HepG2 (cell line): ENCODE results near the gene FTL. TPM values are rescaled to one million over a fixed set of nuclear protein-coding genes. Genes with fewer than 3 reads are reported as not detected.

Experiments
- ARHGAP35 ChIP-seq: sonication (generic); formaldehyde crosslinking; IDR thresholded peaks from 2 replicates; pipeline ENCODE4 v1.9.0; 2022; ENCODE audit warnings: mild to moderate bottlenecking, inconsistent platforms, moderate library complexity, missing genetic modification reagents, borderline replicate concordance
- ELF4 ChIP-seq: sonication (generic); formaldehyde crosslinking; IDR thresholded peaks from 2 replicates; pipeline ENCODE4 v1.5.0; 2020; ENCODE audit warnings: missing genetic modification reagents, mild to moderate bottlenecking, moderate library complexity, borderline replicate concordance
- FOXJ3 ChIP-seq: sonication (generic); formaldehyde crosslinking; IDR thresholded peaks from 2 replicates; pipeline ENCODE4 v1.4.0; 2020; ENCODE audit warnings: missing genetic modification reagents, mild to moderate bottlenecking, borderline replicate concordance
- JUND ChIP-seq: sonication (generic); formaldehyde crosslinking; IDR thresholded peaks from 2 replicates; pipeline ENCODE4 v1.8.0; 2022; ENCODE audit warnings: mild to moderate bottlenecking, missing genetic modification reagents
- KAT7 ChIP-seq: IDR thresholded peaks from 2 replicates; pipeline ENCODE4 v1.6.1; 2018; ENCODE audit warnings: borderline replicate concordance, missing compliant biosample characterization
- KAT8 ChIP-seq: IDR thresholded peaks from 2 replicates; pipeline ENCODE4 v1.6.1; 2016; ENCODE audit warnings: missing genetic modification reagents, missing compliant biosample characterization
- KDM5B ChIP-seq: sonication (generic); formaldehyde crosslinking; IDR thresholded peaks from 2 replicates; pipeline ENCODE4 v1.4.0; 2020; ENCODE audit warnings: missing genetic modification reagents, mild to moderate bottlenecking, borderline replicate concordance
- MED1 ChIP-seq: sonication (generic); formaldehyde crosslinking; IDR thresholded peaks from 2 replicates; pipeline ENCODE4 v1.4.0; 2020; ENCODE audit warnings: missing genetic modification reagents
- MEIS1 ChIP-seq: sonication (generic); formaldehyde crosslinking; IDR thresholded peaks from 2 replicates; pipeline ENCODE4 v1.9.0; 2021; ENCODE audit warnings: mild to moderate bottlenecking, missing genetic modification reagents, moderate library complexity, borderline replicate concordance
- NRL ChIP-seq: sonication (generic); formaldehyde crosslinking; IDR thresholded peaks from 2 replicates; pipeline ENCODE4 v1.5.0; 2020; ENCODE audit warnings: missing genetic modification reagents, mild to moderate bottlenecking, moderate library complexity, borderline replicate concordance
- PPARG ChIP-seq: conservative IDR thresholded peaks from 2 replicates; pipeline ENCODE4 v1.6.1; 2016; ENCODE audit warnings: missing biosample characterization, missing genetic modification reagents
- SAFB2 ChIP-seq: sonication (generic); formaldehyde crosslinking; IDR thresholded peaks from 2 replicates; pipeline ENCODE4 v1.5.1; 2020; ENCODE audit warnings: missing genetic modification reagents, low read depth, mild to moderate bottlenecking, borderline replicate concordance
- YEATS2 ChIP-seq: sonication (generic); formaldehyde crosslinking; IDR thresholded peaks from 2 replicates; pipeline ENCODE4 v1.4.0; 2020; ENCODE audit warnings: missing genetic modification reagents, borderline replicate concordance
- ZBTB21 ChIP-seq: sonication (generic); formaldehyde crosslinking; IDR thresholded peaks from 2 replicates; pipeline ENCODE4 v1.4.0; 2020; ENCODE audit warnings: missing genetic modification reagents
- ZBTB8A ChIP-seq: sonication (generic); formaldehyde crosslinking; IDR thresholded peaks from 2 replicates; pipeline ENCODE4 v1.4.0; 2020; ENCODE audit warnings: mild to moderate bottlenecking, low read depth, missing genetic modification reagents, borderline replicate concordance
- ZNF44 ChIP-seq: sonication (generic); formaldehyde crosslinking; IDR thresholded peaks from 2 replicates; pipeline ENCODE4 v1.5.1; 2020; ENCODE audit warnings: mild to moderate bottlenecking, missing genetic modification reagents
- ZNF703 ChIP-seq: sonication (generic); formaldehyde crosslinking; IDR thresholded peaks from 2 replicates; pipeline ENCODE4 v1.5.1; 2020; ENCODE audit warnings: missing genetic modification reagents, mild to moderate bottlenecking, moderate library complexity, borderline replicate concordance
- ZNF766 ChIP-seq: sonication (generic); formaldehyde crosslinking; IDR thresholded peaks from 2 replicates; pipeline ENCODE4 v1.5.0; 2020; ENCODE audit warnings: missing genetic modification reagents, borderline replicate concordance
- ZNF772 ChIP-seq: sonication (generic); formaldehyde crosslinking; IDR thresholded peaks from 2 replicates; pipeline ENCODE4 v1.5.0; 2020; ENCODE audit warnings: mild to moderate bottlenecking, missing genetic modification reagents
- ZSCAN30 ChIP-seq: sonication (generic); formaldehyde crosslinking; IDR thresholded peaks from 2 replicates; pipeline ENCODE4 v1.5.0; 2020; ENCODE audit warnings: mild to moderate bottlenecking, missing genetic modification reagents
- polyA plus RNA-seq, 8 experiments: library from polyadenylated mRNA; depleted of rRNA in 3 of 8; stranded (reverse) in 7 of 8; unstranded in 1 of 8; fragments of >200 nt; fragmentation: Illumina TruSeq in 4 of 8; extraction: Trizol in 4 of 8; gene quantifications; 2 replicates each; pipeline versions ENCODE4 v1.2.1 to v1.2.3, GENCODE V29; 2011 to 2016; ENCODE audit warnings: low read depth in 4 of 8, missing spikeins in 1 of 8, mixed read lengths in 1 of 8; ENCODE audit not compliant: insufficient read depth in 1 of 8
- total RNA-seq, 5 experiments: library from RNA; depleted of rRNA; stranded (reverse); fragments of >200 nt; fragmentation: Illumina TruSeq; extraction: Trizol; gene quantifications; 2 replicates each; pipeline ENCODE4 v1.2.3, GENCODE V29; 2016; ENCODE audit warnings: low read depth in 1 of 5
- TF ChIP-seq, protein P1 (sequence below): sonication (generic); formaldehyde crosslinking; conservative IDR thresholded peaks from 2 replicates; pipeline ENCODE4 v1.8.0; 2022; ENCODE audit warnings: mild to moderate bottlenecking, moderate library complexity, missing genetic modification reagents
- TF ChIP-seq, protein P2 (sequence below): IDR thresholded peaks from 2 replicates; pipeline ENCODE4 v1.6.1; 2016; ENCODE audit warnings: missing compliant biosample characterization, missing genetic modification reagents, borderline replicate concordance
- TF ChIP-seq, protein P3 (sequence below): IDR thresholded peaks from 2 replicates; pipeline ENCODE4 v1.6.1; 2016

FTL gene
- total and polyA plus RNA-seq, 2 of the 13 experiments (the other 11 are each of a cell fraction or from before 2014, with no cell fraction given): 2,721 to 8,800 TPM

DNA sequence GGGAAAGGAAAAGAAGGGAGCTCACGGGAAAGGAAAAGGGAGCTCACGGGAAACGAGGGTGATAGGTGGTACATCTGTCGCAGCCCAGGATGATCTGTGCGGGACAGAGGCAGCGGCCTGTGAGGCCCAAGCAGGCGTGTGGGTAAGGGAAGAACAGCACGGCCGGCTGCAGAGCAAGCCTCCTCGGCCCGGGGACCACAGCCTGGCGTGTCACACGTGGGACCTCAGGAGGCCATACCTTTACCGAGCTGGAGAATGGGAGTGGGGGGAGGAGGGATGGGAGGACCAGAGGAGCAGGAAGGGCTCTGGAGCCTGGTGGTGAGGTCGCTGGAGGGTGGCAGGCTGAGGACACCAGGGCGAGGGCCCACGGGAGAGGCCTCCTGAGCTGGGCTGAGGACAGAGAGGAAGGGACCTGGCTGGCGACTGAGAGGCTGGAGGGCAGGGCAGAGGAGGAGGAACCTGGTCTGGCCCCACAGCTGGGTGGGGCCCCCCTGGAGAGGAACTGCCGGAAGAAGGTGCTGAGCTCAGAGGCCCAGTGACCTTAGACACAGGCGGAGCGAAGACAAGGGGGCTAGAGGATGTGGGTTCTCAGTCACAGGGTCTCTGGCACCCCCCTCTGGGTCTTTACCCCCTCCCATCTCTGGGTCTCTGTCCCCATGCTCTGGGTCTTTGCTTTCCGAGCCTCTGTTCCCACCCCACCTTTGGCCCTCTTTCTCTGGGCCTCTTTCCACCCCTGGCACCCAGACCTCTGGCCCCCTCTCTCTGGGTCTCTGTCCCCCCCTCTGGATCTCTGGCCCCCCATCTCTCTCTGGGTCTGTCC is 2.9 kb upstream of the FTL start (continued):
- TF ChIP-seq SAFB2 (peak; percentile 94), JUND (CRISPR knock-in tag) (no peak), MEIS1 (0 out of 2 replicates have a peak, but pooled peaks have one; percentile 39), KDM5B (CRISPR knock-in tag) (peak; percentile 41; the same call in 1 of the 2 replicates), PPARG (peak; percentile 85), ARHGAP35 (CRISPR knock-in tag) (peak; percentile 54; the same call in 1 of the 2 replicates), ZNF766 (CRISPR knock-in tag) (no peak; the same call in 1 of the 2 replicates), MED1 (CRISPR knock-in tag) (peak; percentile 93), KAT7 (CRISPR knock-in tag) (peak; percentile 96), ZNF703 (0 out of 2 replicates have a peak, but pooled peaks have one; percentile 44), YEATS2 (CRISPR knock-in tag) (peak; percentile 59; the same call in 1 of the 2 replicates), ELF4 (CRISPR knock-in tag) (0 out of 2 replicates have a peak, but pooled peaks have one; percentile 64), FOXJ3 (0 out of 2 replicates have a peak, but pooled peaks have one; percentile 24), ZBTB21 (CRISPR knock-in tag) (peak; percentile 23; the same call in 1 of the 2 replicates), ZBTB8A (CRISPR knock-in tag) (no peak), ZSCAN30 (CRISPR knock-in tag) (peak; percentile 93), KAT8 (peak; percentile 72), ZNF772 (CRISPR knock-in tag) (peak; percentile 96), NRL (peak; percentile 87), ZNF44 (CRISPR knock-in tag) (no peak)
- TF ChIP-seq, protein P1, sequence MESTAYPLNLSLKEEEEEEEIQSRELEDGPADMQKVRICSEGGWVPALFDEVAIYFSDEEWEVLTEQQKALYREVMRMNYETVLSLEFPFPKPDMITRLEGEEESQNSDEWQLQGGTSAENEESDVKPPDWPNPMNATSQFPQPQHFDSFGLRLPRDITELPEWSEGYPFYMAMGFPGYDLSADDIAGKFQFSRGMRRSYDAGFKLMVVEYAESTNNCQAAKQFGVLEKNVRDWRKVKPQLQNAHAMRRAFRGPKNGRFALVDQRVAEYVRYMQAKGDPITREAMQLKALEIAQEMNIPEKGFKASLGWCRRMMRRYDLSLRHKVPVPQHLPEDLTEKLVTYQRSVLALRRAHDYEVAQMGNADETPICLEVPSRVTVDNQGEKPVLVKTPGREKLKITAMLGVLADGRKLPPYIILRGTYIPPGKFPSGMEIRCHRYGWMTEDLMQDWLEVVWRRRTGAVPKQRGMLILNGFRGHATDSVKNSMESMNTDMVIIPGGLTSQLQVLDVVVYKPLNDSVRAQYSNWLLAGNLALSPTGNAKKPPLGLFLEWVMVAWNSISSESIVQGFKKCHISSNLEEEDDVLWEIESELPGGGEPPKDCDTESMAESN (CRISPR knock-in tag): peak; percentile 87
- TF ChIP-seq, protein P2, sequence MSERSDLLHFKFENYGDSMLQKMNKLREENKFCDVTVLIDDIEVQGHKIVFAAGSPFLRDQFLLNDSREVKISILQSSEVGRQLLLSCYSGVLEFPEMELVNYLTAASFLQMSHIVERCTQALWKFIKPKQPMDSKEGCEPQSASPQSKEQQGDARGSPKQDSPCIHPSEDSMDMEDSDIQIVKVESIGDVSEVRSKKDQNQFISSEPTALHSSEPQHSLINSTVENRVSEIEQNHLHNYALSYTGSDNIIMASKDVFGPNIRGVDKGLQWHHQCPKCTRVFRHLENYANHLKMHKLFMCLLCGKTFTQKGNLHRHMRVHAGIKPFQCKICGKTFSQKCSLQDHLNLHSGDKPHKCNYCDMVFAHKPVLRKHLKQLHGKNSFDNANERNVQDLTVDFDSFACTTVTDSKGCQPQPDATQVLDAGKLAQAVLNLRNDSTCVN (CRISPR knock-in tag): peak; percentile 66; the same call in 1 of the 2 replicates
- TF ChIP-seq, protein P3, sequence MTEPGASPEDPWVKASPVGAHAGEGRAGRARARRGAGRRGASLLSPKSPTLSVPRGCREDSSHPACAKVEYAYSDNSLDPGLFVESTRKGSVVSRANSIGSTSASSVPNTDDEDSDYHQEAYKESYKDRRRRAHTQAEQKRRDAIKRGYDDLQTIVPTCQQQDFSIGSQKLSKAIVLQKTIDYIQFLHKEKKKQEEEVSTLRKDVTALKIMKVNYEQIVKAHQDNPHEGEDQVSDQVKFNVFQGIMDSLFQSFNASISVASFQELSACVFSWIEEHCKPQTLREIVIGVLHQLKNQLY (CRISPR knock-in tag): no peak
